Measurements from ENCODE around the gene RSAD2. TPM values are rescaled to one million over a fixed set of nuclear protein-coding genes. Genes with fewer than 3 reads are reported as not detected.
A peak's percentile ranks its signal among the peaks of the same experiment; 100 is the strongest.

The RSAD2 gene
- total and polyA plus RNA-seq, 4 donors = 2.1 to 13.9 (median 4.8) TPM

- 94% methylated on average over 3 of the region's 3 CpGs for WGBS (ENCODE audit: insufficient coverage)
These were observed 37.3 kb downstream of the RSAD2 start for GRCh38 chr2:6914828-6915227.

DNA sequence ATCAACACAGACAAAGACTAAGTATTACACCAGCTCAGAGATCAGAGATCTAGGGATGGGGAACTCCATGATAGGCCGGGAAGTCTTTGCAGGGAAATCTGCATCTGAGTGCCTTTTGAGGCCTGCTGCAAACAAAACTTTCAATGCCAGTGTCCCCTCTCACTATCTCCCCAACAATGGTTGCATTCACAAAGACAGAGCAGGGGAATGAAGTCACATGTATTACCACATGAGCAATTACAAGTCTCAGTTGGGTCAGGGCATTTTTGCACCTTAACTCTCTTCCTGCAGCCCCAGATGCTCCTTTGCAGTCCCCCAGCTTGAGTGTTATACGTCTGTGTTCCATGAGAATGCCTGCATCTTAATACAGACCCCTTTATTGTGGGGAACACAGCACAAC is 37.8 kb downstream of the RSAD2 start:
- no peaks in the 10 kb centered on the region for H3K36me3 ChIP-seq (ENCODE audit: control insufficient read depth, insufficient read depth, low read length)
- H3K4me1 ChIP-seq (ENCODE audit: control insufficient read depth, insufficient read depth, low read length) = peaks cover 25% of the 10 kb centered on the region
- DNase-seq (ENCODE audit: low read depth in 4 of 6, low spot score in 6 of 6) = no peak
- peak overlapping the region; percentile 25 for H3K27ac ChIP-seq (ENCODE audit: low read depth, low read length)
- no peaks in the 10 kb centered on the region for H3K27me3 ChIP-seq (ENCODE audit: control insufficient read depth, insufficient read depth, low read length)
- H3K4me3 ChIP-seq (ENCODE audit: low read depth, low read length) = no peak overlapping the region
- 44% methylated on average over 2 of the region's 2 CpGs for WGBS (ENCODE audit: insufficient coverage)
- no peaks in the 10 kb centered on the region for H3K9me3 ChIP-seq (ENCODE audit: control insufficient read depth, insufficient read depth, low read length)

More at GRCh38 chr2:6914828-6915227, 37.3 kb downstream of the RSAD2 start:
- DNase-seq (ENCODE audit: low read depth in 4 of 6, low spot score in 6 of 6) = no peak
- H3K9me3 ChIP-seq (ENCODE audit: control insufficient read depth, insufficient read depth, low read length) = no peaks in the 10 kb centered on the region
- H3K36me3 ChIP-seq (ENCODE audit: control insufficient read depth, insufficient read depth, low read length) = no peaks in the 10 kb centered on the region
- no peak overlapping the region for H3K27ac ChIP-seq (ENCODE audit: low read depth, low read length)
- no peak overlapping the region for H3K4me3 ChIP-seq (ENCODE audit: low read depth, low read length)
- H3K27me3 ChIP-seq (ENCODE audit: control insufficient read depth, insufficient read depth, low read length) = no peaks in the 10 kb centered on the region
- H3K4me1 ChIP-seq (ENCODE audit: control insufficient read depth, insufficient read depth, low read length) = peaks cover 20% of the 10 kb centered on the region

DNA sequence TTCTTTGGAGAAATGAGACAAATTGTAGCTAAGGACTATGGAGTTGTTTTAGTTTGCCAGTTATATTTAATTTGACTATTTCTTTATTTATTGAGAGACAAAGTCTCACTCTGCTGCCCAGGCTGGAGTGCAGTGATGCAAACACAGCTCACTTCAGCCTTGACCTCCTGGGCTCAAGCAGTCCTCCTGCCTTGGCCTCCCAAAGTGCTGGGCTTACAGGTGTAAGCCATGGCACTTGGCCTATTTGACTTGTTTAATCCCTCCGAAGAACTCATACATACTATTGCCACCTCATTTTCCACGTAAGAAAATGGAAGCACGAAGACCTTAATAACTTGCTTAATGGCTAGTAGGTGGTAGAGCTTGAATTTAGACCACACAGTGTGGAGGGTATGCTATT is 38.6 kb downstream of the RSAD2 start:
- no peaks in the 10 kb centered on the region for H3K36me3 ChIP-seq (ENCODE audit: control insufficient read depth, insufficient read depth, low read length)
- DNase-seq (ENCODE audit: low read depth in 4 of 6, low spot score in 6 of 6) = no peak
- H3K27me3 ChIP-seq (ENCODE audit: control insufficient read depth, insufficient read depth, low read length) = no peaks in the 10 kb centered on the region
- no peak overlapping the region for H3K27ac ChIP-seq (ENCODE audit: low read depth, low read length)
- H3K4me3 ChIP-seq (ENCODE audit: low read depth, low read length) = no peak overlapping the region
- WGBS (ENCODE audit: insufficient coverage) = 100% methylated on average over 1 of the region's 3 CpGs
- H3K9me3 ChIP-seq (ENCODE audit: control insufficient read depth, insufficient read depth, low read length) = no peaks in the 10 kb centered on the region
- peaks cover 26% of the 10 kb centered on the region for H3K4me1 ChIP-seq (ENCODE audit: control insufficient read depth, insufficient read depth, low read length)

- Histone ChIP-seq H3K27ac (ENCODE audit: low read depth, low read length) (peak overlapping the region; percentile 48), H3K9me3 (ENCODE audit: control insufficient read depth, insufficient read depth, low read length) (no peaks in the 10 kb centered on the region), H3K27me3 (ENCODE audit: control insufficient read depth, insufficient read depth, low read length) (no peaks in the 10 kb centered on the region), H3K36me3 (ENCODE audit: control insufficient read depth, insufficient read depth, low read length) (no peaks in the 10 kb centered on the region), H3K4me3 (ENCODE audit: low read depth, low read length) (peak overlapping the region; percentile 34), H3K4me1 (ENCODE audit: control insufficient read depth, insufficient read depth, low read length) (peaks cover 30% of the 10 kb centered on the region)
- no peak for DNase-seq (ENCODE audit: low read depth in 4 of 6, low spot score in 6 of 6)
- WGBS (ENCODE audit: insufficient coverage) = 9% methylated on average over 5 of the region's 8 CpGs
These were observed 39.1 kb downstream of the RSAD2 start for GRCh38 chr2:6916736-6917070.

GRCh38 chr2:6917071-6917760 is 39.6 kb downstream of the RSAD2 start, which contains the start of gene RNF144A:
RNF144A (plus strand) TSS chr2:6917412; CDS start chr2:6996927, 79,515 bp downstream.
- DNase-seq (ENCODE audit: low read depth in 4 of 6, low spot score in 6 of 6) = peak in 4 of 6 donors; percentile 65 to 93 (median 80)
- peak within 1 kb of the TSS; percentile 42 for H3K4me3 ChIP-seq (ENCODE audit: low read depth, low read length)
- 1% methylated on average over 90 of the region's 90 CpGs for WGBS (ENCODE audit: insufficient coverage)
- H3K4me1 ChIP-seq (ENCODE audit: control insufficient read depth, insufficient read depth, low read length) = peaks cover 35% of the 10 kb centered on the region
- no peaks in the 10 kb centered on the region for H3K9me3 ChIP-seq (ENCODE audit: control insufficient read depth, insufficient read depth, low read length)
- H3K27me3 ChIP-seq (ENCODE audit: control insufficient read depth, insufficient read depth, low read length) = no peaks in the 10 kb centered on the region
- no peaks in the 10 kb centered on the region for H3K36me3 ChIP-seq (ENCODE audit: control insufficient read depth, insufficient read depth, low read length)
- peak within 1 kb of the TSS; percentile 48 for H3K27ac ChIP-seq (ENCODE audit: low read depth, low read length)

GRCh38 chr2:6917761-6918421 is 40.3 kb downstream of the RSAD2 start:
- no peaks in the 10 kb centered on the region for H3K9me3 ChIP-seq (ENCODE audit: control insufficient read depth, insufficient read depth, low read length)
- DNase-seq (ENCODE audit: low read depth in 4 of 6, low spot score in 6 of 6) = no peak
- H3K4me1 ChIP-seq (ENCODE audit: control insufficient read depth, insufficient read depth, low read length) = peaks cover 38% of the 10 kb centered on the region
- H3K36me3 ChIP-seq (ENCODE audit: control insufficient read depth, insufficient read depth, low read length) = no peaks in the 10 kb centered on the region
- H3K27ac ChIP-seq (ENCODE audit: low read depth, low read length) = no peak overlapping the region
- no peaks in the 10 kb centered on the region for H3K27me3 ChIP-seq (ENCODE audit: control insufficient read depth, insufficient read depth, low read length)
- peak overlapping the region; percentile 42 for H3K4me3 ChIP-seq (ENCODE audit: low read depth, low read length)
- WGBS (ENCODE audit: insufficient coverage) = under 1% methylated on average over 64 of the region's 68 CpGs

GRCh38 chr2:6919901-6920742 is 42.5 kb downstream of the RSAD2 start:
- no peak for DNase-seq (ENCODE audit: low read depth in 4 of 6, low spot score in 6 of 6)
- no peaks in the 10 kb centered on the region for H3K9me3 ChIP-seq (ENCODE audit: control insufficient read depth, insufficient read depth, low read length)
- 68% methylated on average over 4 of the region's 12 CpGs for WGBS (ENCODE audit: insufficient coverage)
- no peaks in the 10 kb centered on the region for H3K27me3 ChIP-seq (ENCODE audit: control insufficient read depth, insufficient read depth, low read length)
- H3K36me3 ChIP-seq (ENCODE audit: control insufficient read depth, insufficient read depth, low read length) = peaks cover 6% of the 10 kb centered on the region
- H3K27ac ChIP-seq (ENCODE audit: low read depth, low read length) = no peak overlapping the region
- H3K4me3 ChIP-seq (ENCODE audit: low read depth, low read length) = no peak overlapping the region
- H3K4me1 ChIP-seq (ENCODE audit: control insufficient read depth, insufficient read depth, low read length) = peaks cover 56% of the 10 kb centered on the region

DNA sequence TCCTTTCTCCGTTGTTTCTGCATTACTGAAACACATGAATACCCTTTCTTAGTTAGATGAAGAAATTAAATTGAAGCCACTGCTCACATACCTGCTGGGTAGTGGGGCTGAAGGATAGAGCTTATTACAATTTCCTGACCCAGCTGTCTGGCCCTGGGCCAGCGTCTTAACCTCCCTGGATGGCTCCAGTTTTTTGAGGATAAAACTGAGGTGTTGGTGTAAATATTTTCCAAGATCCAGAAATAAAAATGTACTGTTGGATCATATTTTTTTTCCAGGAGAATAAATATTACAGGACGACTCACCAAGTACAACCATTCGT is 43.1 kb downstream of the RSAD2 start:
- Histone ChIP-seq H3K4me1 (ENCODE audit: control insufficient read depth, insufficient read depth, low read length) (peaks cover 61% of the 10 kb centered on the region), H3K36me3 (ENCODE audit: control insufficient read depth, insufficient read depth, low read length) (peaks cover 6% of the 10 kb centered on the region), H3K27me3 (ENCODE audit: control insufficient read depth, insufficient read depth, low read length) (no peaks in the 10 kb centered on the region), H3K9me3 (ENCODE audit: control insufficient read depth, insufficient read depth, low read length) (no peaks in the 10 kb centered on the region), H3K4me3 (ENCODE audit: low read depth, low read length) (no peak overlapping the region), H3K27ac (ENCODE audit: low read depth, low read length) (no peak overlapping the region)
- no peak for DNase-seq (ENCODE audit: low read depth in 4 of 6, low spot score in 6 of 6)
- WGBS (ENCODE audit: insufficient coverage) = no CpG with 5 or more reads among the region's 4 CpGs

- WGBS (ENCODE audit: insufficient coverage) = 64% methylated on average over 11 of the region's 11 CpGs
- H3K4me1 ChIP-seq (ENCODE audit: control insufficient read depth, insufficient read depth, low read length) = peaks cover 65% of the 10 kb centered on the region
- no peak overlapping the region for H3K4me3 ChIP-seq (ENCODE audit: low read depth, low read length)
- DNase-seq (ENCODE audit: low read depth in 4 of 6, low spot score in 6 of 6) = no peak
- peaks cover 6% of the 10 kb centered on the region for H3K36me3 ChIP-seq (ENCODE audit: control insufficient read depth, insufficient read depth, low read length)
- H3K27ac ChIP-seq (ENCODE audit: low read depth, low read length) = no peak overlapping the region
- no peaks in the 10 kb centered on the region for H3K9me3 ChIP-seq (ENCODE audit: control insufficient read depth, insufficient read depth, low read length)
- no peaks in the 10 kb centered on the region for H3K27me3 ChIP-seq (ENCODE audit: control insufficient read depth, insufficient read depth, low read length)
These were observed 43.8 kb downstream of the RSAD2 start for GRCh38 chr2:6921321-6921922.
